AG09319 (cell line): ENCODE data around the gene TUBA4B.
"Not testable (repeated sequence)": the region's sequence is repeated elsewhere in the genome, so short reads cannot be mapped to it uniquely, and the experiment has no call there.

Experiments
- DNase-seq: peaks from one replicate; pipeline ENCODE4 v3.0.0-alpha.2; 2010; ENCODE audit warnings: low read depth; ENCODE audit errors: extremely low read depth
- CTCF ChIP-seq: IDR thresholded peaks from 2 replicates; pipeline ENCODE4 v1.5.1; 2011; ENCODE audit warnings: low read depth, mild to moderate bottlenecking, inconsistent platforms, low read length, moderate library complexity

The TUBA4B gene

DNA sequence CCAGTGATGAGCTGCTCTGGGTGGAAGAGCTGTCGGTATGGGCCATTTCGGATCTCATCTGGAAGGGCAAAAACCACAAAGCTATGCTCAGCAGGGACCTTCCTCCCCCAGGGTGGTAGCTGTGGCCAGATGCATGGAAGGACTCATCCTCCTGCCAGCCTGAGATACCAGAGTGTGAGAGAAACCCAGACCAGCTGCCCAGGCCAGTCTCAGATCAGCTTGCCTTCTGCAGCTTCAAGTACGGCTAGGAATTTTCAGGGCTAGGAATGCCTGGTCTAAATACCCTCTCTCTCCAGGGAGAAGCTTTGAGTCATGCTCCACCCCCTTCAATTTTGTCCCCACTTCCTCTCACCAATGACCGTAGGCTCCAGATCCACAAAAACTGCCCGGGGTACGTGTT, 1.4 kb upstream of the TUBA4B start:
- TF ChIP-seq CTCF, result no peak
- DNase-seq, result no peak

DNA sequence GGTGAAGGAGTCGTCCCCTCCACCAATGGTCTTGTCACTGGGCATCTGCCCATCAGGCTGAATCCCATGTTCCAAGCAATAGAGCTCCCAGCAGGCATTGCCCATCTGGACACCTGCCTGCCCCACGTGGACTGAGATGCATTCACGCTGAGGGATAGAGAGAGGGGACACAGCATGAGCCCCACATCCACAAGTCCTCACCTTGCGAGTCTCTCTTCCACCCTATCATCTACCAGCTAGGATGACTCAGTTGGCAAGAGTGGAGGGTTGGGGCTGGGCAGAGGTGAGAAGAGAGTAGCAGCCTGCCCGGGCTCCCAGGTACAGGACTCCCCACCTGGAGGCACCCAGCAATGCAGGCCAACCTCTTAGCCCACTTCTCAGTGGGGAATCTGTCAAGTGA, 959 bp upstream of the TUBA4B start:
- DNase-seq, result no peak
- no peak for TF ChIP-seq CTCF

GRCh38 chr2:219252570-219252899, 508 bp upstream of the TUBA4B start:
- DNase-seq, result no peak
- TF ChIP-seq CTCF, result no peak

- DNase-seq, result no peak
- no peak for TF ChIP-seq CTCF
These were observed 928 bp downstream of the TUBA4B start, which contains the start of gene TUBA4A for GRCh38 chr2:219253753-219254589. TUBA4A (minus strand) TSS chr2:219253918; CDS start chr2:219253858, 60 bp downstream.

DNA sequence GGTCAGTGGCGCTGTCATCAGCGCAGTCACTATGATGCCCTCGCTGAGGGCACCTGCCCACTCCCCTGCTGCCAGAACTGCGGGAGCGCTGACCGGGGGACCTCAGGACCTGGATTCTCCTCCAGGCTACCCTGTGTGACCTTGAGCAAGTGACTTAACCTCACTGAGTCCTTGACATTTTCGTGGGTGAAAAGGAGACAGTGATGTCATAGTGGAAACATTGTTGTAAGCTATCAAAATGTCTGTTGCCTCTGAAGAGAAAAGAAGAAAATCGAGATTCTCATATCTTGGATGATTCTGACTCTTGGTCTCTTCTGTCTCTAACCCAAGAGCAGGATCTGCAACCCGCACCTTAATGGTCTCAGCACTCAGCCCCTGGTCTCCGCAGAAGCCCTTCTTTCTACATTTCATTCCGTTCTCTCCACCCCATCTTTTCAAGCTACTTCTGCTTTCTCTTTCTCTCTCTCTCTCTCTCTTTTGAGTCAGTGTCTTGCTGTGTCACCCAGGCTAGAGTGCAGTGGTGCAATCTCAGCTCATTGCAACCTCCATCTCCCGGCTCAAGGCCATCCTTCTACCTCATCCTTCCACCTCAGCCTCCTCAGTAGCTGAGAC, 1.7 kb downstream of the TUBA4B start:
- no peak for TF ChIP-seq CTCF
- DNase-seq, result no peak

DNA sequence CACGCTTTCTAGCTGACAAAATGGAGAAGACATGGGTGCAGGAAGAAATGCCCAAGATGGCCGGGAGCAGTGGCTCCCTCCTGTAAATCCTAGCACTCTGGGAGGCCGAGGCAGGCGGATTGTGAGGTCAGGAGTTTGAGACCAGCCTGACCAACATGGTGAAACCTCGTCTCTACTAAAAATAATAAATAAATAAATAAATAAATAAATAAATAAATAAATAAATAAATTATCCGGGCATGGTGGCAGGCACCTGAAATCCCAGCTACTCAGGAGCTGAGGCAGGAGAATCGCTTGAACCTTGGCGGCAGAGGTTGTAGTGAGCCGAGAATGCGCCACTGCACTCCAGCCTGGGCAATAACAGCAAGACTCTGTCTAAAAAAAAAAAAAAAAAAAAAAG, 5.9 kb downstream of the TUBA4B start:
- DNase-seq, result not testable (repeated sequence)

DNA sequence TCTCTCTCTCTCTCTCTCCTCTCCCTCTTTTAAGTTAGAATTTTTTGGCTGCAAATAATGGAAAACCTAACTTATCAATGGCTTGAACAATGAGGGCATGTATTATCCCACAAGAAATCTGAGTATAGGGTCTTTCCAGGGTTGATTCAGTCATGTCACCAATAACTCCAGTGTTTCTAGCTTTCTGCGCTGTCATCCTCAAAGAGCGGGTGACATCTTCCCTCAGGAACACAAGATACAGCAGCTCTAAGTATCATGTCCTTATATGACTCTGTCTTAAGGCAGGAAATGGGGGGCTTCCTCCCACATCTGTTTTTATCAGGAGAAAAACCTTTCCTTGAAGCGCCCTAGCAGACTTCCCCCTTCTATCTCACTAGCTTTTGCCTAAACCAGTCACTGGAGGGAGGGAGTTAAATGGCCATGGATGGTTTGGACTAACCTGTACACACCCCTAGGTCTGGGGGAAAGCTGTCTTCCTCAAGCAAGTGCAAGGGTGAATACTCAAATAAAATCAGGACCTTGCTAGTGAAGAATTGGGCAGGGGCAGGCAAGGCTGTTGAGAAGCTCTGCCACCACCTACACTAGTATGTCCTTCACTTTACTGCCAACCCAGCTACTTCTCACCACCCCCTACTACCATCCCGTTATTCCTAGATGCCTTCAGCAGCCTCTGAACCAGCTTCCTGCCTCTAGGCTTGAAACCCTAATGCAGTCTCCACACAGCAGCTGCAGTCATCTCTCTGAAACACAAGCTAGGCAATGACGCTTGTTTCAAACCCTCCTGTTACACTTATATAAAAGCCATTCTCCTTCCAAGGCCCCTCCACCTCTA, 8.2 kb downstream of the TUBA4B start:
- no peak for DNase-seq
- TF ChIP-seq CTCF, result no peak
